Measurements from ENCODE around the gene LITAF.
"Not testable (repeated sequence)": the region's sequence is repeated elsewhere in the genome, so short reads cannot be mapped to it uniquely, and the experiment has no call there.

Gene LITAF

DNA sequence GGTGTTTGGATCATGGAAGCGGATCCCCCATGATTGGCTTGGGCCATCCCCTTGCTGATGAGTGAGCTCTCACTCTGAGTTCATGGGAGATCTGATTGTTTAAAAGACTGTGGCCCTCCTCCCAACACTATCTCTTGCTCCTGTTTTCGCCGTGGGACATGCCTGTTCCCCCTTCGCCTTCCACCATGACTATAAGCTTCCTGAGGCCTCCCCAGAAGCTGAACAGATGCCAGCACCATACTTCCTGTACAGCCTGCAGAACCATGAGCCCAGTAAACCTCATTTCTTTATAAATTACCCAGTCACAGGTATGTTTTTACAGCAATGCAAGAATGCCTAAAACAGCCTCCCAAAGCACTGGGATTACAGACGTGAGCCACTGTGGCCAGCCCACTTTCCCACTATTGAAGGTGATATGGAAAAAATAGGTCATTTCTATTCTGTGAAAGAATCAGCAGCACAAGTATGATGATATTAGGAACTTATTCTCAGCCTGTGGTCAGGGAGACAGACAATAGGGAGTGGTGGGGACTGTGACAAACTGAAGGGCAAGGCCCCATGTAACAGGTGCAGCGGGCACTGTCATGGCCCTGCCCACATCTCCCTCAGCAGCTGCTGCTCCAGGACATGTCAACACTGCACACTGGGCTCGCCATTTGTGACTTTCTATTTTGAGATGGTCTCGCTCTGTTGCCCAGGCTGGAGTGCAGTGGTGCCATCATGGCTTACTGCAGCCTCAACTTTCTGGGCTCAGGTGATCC lies 33.7 kb upstream of the LITAF start:
- no peak for DNase-seq (ENCODE audit: low read depth)

DNA sequence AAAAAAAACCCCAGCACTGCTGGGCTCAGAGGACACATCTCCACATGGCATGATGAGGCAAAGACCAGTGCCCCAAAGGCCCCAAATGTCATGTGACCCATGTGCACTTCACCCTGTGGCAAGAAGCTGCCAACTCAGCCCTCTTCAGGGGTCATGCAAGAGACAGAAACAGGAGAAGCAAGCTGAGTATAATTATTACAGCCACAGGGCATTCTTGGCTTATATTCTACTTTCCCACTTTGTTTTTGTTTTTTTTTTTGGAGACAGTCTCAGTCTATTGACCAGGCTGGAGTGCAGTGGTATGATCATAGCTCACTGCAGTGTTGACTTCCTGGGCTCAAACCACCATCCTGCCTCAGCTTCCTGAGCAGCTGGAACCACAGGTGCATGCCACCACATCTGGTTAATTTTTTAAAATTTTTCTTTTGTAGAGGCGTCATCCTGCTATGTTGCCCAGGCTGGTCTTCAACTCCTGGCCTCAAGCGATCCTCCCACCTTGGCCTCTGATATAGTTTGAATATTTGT lies 32.7 kb upstream of the LITAF start:
- no peak for DNase-seq (ENCODE audit: low read depth)

DNA sequence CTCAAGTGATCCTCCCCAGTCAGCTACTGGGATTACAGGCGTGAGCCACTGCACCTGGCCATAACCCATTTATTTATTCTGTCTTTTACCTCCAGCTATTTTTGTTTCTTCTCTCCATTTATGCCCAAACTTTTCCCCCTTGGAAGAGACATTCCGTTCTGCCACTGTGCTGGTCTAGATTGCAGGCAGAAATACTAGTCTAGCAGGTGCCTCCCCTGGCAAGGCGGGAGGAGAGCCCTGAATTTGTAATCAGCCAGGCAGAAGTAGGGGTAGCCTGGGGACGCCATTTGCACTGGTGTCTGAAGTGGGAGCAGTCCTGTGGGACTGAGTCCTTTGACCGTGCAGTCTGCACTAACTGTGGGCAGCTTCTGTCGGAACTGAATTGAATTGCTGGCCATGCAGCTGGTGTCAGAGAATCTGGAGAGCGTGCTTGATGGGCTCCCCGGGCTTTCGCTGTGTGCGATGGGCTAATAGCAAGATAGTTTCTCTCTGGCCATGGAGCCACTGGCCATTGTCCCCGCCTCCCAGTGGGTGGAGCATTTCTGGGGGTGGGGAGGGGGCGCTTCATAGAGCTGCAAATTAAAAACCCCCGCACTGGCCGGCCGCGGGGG lies 31.5 kb upstream of the LITAF start:
- DNase-seq (ENCODE audit: low read depth) = no peak

DNA sequence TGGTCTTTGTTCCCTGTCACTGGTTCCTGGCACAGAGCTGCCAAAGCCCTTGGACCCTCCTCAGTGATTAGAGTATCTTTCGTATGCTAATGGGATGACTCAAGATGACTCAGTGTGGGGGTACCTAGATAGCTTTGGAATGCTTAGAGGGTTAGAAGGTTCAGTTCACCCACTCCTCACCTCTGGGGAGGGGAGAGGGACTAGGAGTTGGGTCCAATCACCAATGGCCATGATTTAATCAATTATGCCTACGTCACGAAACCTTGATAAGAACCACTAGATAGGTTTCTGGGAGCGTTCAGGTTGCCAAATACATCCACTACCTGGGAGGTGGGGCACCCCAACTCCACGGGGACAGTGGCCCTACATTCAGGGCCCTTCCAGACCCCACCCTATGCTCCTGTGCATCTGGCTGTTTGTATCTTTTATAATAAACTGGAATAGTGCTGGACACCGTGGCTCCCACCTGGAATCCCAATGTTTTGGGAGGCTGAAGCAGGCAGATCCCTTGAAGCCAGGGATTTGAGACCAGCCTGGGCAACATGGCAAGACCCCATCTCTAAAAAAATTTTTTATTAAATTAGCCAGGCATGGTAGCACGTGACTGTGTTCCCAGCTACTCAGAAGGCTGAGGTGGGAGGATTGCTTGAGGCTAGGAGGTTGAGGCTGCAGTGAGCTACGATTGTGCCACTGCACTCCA lies 29.2 kb upstream of the LITAF start:
- DNase-seq (ENCODE audit: low read depth) = no peak

DNA sequence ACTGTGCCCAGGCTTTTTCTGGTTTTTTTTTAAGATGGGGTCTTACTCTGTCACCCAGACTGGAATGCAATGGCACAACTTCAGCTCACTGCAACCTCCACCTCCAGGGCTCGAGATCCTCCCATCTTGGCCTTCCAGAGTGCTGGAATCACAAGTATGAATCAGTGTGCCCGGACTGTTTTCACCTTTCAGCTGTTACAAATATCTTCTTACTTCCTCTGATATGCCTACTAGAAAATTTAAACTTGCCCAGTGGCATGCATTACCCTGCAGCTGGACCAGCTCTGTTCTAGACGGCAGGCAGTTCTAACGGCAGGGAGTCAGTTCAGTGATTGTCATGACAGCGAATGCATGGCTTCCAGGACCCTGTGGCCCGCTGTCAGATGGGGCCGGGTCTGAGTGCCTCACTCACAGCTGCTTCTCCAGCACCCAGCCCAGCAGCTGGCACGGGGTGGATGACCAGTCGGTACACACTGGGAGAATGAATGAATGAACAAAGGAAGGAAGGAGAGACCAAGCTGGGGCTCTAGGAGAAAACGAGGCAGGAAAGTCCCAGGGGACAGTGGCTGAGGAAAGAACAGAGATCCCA lies 28.0 kb upstream of the LITAF start:
- no peak for DNase-seq (ENCODE audit: low read depth)

DNA sequence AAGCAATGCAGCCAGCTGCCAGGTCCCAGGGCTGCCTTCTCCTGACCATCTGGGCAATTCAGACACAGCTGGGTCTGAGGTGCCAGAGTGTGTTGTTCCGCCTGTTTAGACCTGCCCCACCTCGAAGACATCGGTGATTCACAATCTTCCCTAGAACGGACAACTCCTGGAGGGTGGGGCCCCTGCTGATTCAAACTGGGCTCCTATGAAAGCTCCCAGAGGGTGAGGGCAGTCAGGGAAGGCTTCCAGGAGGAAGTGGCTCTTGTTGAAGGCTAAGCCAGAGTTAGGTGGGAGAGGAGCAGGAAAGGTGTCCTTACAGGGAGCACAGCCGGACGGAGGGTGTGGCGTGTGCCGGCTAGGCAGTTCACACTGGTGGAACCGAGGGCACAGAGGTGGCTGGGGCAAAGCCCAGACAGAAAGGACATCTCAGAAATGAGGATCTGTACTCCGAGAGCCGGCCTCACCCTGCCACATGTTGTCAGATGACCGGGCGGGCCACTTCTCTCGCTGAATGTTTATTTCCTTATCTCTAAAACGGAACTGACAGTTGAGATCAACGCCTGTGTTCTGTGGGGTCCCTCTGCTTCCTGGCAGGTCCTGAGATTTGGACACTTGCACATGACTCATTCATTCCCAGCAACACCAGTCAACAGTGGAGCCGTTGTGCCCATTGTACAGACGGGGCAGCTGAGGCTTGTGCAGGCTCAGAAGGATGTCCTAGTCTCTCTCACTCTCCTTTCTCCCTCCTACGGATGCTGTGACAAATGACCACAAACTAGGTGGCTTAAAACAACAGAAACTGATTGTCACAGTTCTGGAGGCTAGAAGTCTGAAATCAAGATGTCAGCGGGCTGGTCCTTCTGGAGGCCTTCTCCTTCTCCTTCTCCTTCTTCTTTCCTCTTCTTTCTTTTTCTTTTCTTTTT lies 26.9 kb upstream of the LITAF start:
- no peak for DNase-seq (ENCODE audit: low read depth)

DNA sequence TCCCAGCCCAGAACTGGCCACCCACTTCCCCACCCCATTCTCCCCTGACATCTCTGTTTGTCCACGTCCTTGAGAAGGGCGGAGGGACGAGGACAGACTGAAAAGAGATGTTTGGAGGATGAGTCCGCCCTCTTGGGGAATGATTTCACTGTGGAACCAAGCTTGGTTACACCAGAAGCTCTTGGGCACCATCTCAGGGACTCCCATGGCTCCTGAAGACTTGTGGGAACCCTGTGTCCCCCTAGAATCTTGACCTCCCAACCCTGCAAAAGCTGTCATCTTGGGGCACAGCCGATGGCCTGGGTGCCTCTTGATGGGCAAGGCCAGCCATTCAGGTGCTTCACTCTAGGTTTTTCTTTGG lies 25.9 kb upstream of the LITAF start:
- DNase-seq (ENCODE audit: low read depth) = no peak

DNA sequence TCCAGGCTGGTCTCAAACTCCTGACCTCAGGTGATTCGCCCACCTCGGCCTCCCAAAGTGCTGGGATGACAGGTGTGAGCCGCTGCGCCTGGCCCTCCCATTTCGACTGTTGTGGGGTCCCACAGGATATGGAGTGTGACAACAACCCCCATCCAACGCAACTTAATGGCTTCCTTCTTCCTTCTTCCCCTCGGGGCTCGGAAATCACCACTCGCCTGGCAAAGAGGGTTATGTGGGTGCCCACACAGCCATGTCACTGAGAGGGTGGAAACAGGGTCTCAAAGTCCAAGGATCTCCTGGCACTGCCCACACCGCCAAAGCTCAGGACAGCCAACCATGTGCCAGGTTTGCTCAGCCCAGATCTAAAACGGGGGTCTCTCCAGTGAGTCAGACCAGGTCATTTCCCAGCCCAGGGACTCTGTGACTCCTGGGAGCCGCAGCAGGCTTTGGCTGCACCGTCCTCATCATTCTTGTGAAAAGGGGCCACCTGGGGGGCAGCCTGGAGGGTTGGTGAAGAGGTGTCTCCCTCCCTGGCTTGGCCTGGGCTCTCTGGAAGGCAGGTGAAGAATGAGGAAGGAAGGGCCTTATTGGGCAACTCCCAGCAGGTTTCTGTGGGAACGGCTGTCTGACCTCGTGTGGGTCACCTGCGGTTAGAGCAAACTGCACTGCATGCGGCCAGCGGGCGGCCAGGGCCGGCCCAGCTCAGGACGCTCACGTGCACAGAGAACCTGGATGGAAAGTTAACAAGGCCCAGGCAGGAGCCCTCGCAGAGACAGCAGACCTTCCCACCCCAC lies 25.3 kb upstream of the LITAF start:
- DNase-seq (ENCODE audit: low read depth) = no peak

DNA sequence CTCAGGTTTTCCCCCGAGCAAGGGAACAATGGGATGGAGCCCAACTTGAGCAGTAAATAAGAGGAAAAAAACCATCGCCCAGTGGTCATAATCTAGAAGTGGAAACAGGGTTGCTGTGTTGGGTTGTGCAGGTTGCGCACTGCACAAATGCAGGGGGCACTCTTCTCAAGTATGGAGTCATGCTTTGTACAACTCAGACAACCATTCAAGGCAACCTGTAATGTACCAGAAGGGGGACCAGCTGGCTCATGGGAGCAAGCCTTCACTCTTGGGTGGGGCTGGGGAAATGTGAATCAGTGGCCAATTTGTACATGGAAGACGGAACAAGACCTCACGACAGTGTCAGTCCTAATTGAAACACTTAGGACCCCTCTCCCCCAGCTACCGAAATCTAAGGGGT lies 23.9 kb upstream of the LITAF start:
- DNase-seq (ENCODE audit: low read depth) = no peak

DNA sequence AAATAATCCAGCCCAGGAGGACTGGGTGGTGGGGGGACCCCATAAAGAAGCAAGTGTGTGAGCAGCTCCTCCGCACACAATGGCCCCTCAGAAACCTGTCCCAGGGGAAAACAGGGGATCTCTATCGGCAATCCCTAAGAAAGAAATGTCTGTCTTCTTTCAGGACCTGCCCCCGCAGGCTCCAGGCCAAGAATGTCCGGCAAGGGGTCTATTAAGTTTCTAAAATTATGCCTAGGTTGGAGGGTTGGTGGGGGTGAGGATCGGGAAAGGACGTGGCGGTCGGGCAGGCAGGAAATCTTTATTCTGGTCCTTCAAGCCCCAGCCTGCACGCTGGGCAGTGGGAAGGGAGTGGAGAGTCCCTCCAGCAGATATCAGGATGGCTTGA lies 23.4 kb upstream of the LITAF start:
- no peak for DNase-seq (ENCODE audit: low read depth)

DNA sequence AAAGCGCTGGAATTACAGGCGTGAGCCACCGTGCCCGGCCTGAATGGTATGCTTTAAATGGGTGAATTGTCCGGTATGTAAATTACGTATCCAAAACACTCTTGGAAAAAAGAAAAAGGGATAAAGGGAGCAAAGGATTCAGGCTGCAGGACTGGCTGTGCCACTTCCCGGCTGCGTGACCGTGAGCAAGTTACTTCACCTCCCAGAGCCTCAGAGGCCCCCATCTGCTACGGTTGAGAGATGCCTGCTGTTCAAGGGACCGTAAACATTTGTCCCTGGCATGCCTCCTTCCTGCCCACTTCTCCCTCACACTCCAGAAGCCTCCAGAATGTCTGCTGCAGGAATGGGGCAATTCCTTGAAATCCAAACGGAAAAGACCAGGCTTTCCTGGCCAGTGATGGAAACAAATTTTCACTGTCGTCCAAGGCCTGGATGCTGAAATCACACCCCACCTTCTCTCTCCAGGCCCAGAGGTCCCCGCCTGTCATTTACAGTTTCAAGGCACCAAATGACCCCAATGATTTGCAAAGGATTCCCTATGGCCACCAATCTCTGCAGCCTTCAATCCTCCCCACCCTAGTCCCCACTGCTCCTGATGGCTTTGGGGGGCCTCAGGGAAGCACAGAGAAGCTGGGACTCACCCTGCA lies 22.9 kb upstream of the LITAF start:
- no peak for DNase-seq (ENCODE audit: low read depth)

DNA sequence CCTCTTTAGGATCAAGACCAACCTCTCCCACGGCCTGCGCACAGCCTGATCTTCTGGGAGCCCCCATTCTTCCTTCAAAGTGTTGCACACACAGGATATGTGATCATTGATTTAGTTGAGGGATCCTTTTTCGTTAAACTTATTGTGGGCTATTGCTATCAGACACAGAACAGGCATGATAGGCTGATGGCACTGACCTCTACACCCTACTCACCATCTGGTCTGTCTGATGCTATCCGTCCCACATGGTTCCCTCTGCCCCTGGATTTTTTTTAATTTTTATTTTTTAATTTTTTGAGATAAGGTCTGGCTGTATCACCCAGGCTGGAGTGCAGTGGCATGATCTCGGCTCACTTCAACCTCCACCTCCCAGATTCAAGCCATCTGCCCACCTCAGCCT lies 19.2 kb upstream of the LITAF start:
- no peak for DNase-seq (ENCODE audit: low read depth)

DNA sequence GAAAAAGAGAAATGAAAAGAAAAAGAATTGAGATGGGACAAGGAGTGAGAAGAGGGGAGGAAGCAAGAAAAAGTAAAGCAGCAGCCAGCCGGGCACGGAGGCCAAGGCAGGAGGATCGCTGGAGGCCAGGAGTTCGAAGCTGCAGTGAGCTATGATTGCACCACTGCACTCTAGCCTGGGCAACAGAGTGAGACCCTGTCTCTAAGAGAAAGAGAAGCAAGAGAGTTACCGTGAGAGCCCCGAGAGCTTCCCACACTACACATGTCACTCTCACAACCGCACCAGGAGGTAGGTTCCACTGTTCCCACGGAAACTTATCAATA lies 18.8 kb upstream of the LITAF start:
- DNase-seq (ENCODE audit: low read depth) = no peak

DNA sequence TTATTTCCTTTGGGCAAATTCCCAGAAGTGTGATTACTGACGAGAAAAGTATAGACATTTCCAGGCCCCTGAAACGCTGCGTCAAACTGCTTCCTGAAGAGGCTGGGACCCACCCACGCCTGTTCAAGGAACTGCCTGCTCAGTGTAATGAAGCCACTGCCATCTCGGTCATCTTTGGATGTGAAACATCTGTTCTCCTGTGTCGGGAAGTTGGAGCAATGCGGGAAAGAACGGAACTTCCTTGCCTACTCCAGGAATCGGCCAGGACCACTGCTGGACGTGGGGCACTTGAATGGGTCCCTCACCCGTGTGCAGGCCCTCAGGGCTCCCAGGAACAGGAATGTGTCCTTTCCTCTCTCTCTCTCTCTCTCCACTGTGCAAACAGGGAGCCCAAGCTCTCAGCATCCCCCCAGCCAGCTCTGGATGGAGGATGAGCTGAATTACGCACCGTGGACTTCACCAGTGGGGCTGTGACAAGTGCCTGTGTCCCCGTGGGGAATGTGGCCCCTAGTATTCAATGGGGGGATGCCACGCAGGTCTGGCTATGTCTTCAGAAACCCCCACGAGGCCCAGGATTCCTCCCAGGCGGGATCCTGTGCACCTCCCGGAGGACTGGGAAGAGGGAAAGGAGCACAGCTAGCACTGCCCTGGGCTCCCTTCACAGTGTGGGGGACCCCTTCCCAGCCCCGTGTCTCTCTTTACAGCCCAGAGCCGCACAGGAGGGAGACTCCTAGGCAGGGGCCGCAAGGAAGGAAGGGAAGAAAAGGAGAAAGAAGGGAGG lies 18.3 kb upstream of the LITAF start:
- no peak for DNase-seq (ENCODE audit: low read depth)

DNA sequence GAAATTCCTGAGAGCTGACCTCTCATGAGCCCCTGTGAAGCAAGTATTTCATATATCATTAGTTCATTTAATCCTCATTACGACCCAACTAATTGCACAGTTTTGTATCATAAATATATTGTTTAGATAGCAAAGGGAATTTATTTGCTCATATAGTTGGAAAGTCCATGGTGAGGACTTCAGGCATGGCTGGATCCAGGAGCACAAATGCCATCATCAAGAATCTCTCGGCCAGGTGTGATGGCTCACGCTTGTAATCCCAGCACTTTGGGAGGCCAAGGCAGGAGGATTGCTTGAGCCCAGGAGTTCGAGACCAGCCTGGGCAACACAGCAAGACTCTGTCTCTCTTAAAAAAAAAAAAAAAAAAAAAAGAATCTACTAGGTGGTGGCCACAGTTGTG lies 17.6 kb upstream of the LITAF start:
- DNase-seq (ENCODE audit: low read depth) = not testable (repeated sequence)

DNA sequence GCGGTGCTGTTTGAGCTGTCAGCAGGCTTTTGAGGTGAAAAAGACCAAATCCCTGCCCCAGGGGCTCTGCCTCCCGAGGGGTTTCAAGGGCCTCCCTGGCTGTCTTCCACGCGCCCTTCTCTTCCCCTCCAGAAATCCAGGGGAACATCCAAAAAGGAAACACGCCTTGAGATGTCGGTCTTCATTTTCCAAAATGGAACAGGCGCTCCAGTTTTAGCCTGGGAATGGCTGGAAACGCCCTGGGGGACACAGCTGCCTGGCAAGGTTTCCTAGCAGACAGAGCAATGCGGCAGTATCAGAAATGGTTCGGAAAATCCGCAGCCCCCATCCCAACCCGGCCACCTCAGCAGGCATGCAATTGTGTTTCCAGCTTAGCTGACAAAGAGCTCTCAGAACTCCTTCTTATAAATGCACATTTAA lies 16.6 kb upstream of the LITAF start:
- DNase-seq (ENCODE audit: low read depth) = no peak

DNA sequence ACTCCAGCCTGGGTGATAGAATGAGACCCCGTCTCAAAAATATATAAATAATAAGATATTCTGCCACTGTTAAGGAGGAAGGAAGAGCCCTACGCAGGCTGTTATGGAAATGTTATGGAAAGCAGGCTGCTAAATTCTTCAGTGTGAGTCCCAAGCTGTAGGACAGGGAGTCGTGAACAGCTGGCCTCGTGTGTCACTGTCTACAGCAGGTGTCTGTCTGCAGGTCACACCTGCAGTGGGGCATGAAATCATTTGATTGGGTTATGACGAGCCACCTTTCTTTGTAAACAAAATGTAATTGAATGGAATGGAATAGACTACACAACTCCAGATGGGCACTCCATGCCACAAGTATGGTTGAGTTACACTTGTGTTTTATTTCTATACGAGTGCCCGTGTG lies 15.6 kb upstream of the LITAF start:
- no peak for DNase-seq (ENCODE audit: low read depth)

DNA sequence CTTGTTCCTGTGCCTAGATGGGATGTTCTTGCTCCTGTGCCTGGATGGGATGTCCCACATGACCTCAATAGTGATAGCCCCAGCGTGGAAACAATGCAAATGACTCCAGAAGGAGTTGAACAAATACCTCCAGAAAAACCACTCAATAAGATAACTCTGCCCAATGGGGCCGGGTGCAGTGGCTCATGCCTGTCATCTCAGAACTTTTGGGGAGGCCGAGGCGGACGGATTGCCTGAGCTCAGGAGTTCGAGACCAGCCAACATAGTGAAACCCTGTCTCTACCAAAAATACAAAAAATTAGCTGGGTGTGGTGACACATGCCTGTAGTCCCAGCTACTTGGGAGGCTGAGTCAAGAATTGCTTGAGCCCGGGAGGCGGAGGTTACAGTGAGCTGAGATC lies 15.2 kb upstream of the LITAF start:
- DNase-seq (ENCODE audit: low read depth) = no peak

DNA sequence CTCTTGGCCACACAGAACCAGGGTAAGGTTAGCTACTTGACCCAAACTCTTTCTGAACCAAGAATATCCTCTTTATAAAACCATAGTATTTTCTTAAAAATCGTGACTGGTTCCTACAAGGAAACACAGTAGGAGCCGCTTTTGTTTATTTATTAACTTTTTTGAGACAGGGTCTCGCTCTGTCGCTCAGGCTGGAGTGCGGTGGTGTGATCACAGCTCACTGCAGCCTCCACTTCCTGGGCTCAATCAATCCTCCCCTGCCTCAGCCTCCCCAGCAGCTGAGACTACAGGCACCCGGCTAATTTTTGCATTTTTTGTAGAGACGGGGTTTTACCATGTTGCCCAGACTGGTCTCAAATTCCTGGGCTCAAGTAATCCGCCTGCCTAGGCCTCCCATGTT lies 14.7 kb upstream of the LITAF start:
- DNase-seq (ENCODE audit: low read depth) = no peak

DNA sequence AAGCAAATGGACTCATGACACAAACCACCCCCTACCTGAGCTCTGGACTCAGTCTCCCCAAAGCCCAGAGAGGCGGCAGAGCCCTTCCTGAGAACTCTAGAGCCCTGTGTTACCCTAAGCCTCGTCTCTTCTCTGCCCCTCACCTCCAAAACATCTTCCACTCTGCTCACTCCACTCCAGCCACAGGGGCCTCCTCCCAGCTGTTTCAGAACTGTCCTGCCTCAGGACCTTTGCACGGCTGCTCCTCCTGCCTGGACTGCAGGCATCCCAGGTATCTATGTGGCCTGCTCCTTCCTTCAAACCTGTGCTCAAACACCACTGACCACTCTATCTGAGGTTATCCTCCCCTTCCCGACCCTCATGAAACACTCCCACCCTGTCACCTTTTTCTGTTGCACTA lies 12.9 kb upstream of the LITAF start:
- no peak for DNase-seq (ENCODE audit: low read depth)

Data from activated T-helper 9 cell treated with anti-CD3 and anti-CD28 coated beads, Interleukin-2, amount 50 U/mL, for 16 hours (primary cell).